Superior temporal gyrus (tissue), 1 donor: ENCODE results near the gene HPCAL1.
"Not testable (repeated sequence)": the region's sequence is repeated elsewhere in the genome, so short reads cannot be mapped to it uniquely, and the experiment has no call there.

Source experiments
- DNase-seq: peaks from one replicate; pipeline ENCODE4 v3.0.0-alpha.2; 2016; ENCODE audit errors: extremely low spot score

Gene HPCAL1

DNA sequence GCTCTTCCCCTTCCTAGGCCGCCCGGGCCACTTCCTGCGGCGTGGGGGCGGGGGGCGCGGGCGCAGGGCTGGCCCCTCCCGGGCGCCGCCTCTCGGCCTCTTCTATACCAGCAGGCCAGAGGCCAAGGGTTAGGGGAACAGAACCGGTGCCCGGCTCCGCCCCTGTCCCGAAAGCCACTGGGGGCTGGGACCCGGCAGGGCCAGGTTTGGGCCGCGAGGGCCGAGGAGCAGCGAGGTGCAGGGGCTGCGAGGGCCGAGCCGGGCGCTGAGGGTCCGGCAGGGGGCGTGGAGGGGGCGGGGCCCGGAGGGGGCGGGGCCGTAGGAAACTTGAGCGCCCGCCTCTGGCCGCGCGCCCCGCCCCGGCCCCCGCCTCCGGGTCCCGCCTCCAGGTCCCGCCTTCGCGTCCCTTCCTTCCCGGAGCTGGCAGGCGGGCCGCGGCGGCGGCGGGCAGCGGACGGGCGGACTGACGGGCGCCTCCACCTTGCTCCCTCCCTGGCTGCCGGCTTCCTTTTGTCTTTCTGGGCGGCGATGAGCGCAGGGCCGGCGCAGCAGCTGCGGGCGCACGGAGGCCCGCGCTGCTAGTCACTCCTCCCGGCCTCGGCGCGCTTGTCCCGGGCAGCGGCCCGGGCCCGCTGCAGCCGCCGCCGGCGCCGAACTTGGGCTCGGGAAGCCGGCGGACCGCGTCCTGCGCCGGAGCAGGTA, at the start of gene HPCAL1:
TSS of gene HPCAL1 (plus strand) at position 426 of the 702 bp plus-strand sequence. CDS start 116,854 bp downstream, outside the sequence.
- peak; percentile 77 for DNase-seq

DNA sequence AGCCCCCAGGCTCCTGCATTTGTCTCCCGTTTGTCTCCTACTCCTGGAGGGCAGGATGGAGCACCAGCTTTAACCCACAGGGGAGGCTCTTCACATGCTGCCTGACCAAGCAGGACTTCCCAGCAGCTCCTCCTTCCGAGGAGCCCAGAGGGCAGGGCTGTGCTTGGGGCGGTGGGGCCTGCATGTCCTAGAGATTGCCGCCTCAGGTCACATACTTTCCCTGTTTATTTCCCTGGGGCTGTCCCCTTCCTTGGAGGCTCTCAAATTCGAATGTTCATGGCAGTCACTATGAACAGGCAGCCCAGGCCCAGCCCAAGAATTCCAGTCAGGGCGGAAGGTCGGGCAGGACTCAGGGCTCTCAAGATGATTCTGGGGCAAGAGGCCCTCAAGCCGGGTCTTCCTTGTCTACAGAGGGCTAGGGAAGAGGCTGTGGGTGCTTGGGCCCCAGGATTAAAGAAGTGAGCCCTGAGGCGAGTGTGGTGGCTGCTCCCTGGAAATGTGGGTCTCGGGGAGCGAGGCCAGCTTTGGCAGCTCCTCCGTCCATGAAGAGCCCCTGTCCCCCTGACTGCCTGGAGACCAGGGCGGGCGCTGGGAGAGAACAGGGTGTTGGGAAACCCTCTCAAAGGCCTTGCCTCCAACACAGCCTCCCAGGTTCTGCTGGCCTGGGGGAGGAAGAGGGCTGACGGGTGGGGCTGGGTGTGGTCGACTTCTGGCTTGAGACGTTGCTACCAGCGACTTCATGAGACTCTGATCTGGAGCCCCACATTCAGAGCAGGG, 48.9 kb upstream of the HPCAL1 start:
- DNase-seq: no peak

DNA sequence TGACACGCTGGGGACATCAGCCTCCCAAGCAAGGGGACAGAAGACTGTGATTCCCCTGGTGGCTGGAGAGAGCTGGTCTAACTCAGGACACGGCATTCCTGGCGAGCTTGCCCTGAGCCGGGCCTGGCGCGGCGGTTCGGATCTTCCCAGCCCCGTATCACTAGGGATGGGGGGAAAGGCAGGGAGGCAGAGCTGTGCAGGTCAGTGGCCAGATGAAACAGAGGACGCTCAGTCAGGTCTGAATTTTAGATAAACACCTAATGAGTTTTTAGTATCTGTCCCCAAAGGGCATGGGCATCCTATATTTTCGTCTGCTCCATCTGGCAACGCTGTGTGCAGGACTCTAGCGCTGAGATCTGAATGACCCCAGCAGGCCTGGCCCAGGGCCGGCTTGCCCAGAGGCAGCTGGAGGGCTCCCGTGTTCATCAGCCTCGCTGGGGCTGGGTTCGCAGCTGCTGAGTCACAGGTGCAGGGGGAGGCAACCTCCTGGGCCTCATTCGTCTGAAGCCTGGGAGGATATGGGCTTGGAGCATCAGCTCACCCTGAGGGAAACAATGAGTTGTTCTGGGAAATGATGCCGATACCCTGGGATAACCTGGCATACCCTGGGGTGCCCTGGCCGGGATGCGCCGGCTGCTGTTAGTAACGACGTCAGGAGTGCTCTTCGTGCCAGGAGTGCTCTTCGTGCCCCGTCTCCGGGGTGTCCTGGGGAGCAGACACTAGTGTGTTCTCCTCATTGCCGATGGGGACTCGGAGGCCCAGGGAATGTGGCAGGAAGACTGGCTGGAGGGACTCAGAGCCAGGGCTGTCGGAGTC, 48.1 kb upstream of the HPCAL1 start:
- no peak for DNase-seq

GRCh38 chr2:10255189-10256030, 47.3 kb upstream of the HPCAL1 start:
- no peak for DNase-seq

GRCh38 chr2:10256031-10256514, 46.6 kb upstream of the HPCAL1 start:
- no peak for DNase-seq

DNA sequence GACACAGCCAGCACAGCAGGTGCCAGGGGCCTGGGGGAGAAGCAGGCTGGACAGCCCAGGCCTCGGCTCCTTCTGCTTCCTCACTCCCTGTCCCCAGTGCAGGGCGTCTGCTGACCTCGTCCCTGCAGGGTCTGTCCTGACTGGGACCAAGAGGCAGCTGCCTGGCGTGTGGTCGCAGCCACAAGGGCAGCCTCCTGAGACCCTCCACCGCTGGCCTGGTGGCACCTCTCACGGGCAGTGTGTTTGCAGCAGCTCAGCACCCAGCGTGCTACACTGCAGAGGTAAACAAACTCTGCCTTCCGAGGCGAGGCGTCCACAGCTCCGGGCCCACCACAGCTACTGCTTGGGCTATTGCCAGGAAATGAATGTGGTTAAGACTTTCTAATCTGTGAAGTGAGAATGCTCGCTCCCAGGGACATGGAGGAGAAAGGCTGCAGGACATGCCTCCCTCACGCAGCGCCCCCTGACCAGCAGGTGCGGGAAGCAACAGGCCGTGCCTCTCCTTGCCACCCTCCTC, 46.1 kb upstream of the HPCAL1 start:
- DNase-seq: no peak

GRCh38 chr2:10257036-10257435, 45.7 kb upstream of the HPCAL1 start:
- no peak for DNase-seq

DNA sequence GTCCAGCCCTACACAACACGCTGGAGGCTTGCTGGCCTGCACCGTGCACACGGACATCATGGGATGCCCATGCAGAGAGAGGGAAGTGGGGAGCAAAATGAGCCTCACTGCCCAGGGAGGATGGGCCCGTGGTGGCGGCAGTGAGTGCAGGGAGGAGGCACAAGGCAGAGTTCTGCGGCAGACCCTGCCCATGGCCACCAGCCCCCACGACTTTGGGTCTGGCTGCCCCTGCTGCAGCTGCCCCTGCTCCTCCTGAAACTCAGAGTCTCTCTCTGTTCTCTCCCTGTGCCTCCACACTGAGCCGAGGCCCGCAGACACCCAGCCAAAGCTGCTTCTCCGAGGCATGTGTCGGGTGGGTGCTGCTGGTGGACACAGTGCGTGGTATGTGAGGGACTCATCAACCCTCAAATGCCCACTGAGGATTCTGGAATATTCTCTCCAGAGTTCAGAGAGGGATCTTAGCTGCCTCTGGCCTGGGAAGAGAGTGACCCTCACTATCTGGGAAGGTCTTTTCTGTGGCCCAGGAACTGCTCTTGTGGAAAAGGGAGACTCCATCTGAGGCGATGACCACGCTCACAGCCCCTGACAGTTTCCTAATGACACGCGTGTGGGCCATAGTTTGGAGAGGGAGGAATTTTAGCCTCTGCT, 45.1 kb upstream of the HPCAL1 start:
- no peak for DNase-seq

DNA sequence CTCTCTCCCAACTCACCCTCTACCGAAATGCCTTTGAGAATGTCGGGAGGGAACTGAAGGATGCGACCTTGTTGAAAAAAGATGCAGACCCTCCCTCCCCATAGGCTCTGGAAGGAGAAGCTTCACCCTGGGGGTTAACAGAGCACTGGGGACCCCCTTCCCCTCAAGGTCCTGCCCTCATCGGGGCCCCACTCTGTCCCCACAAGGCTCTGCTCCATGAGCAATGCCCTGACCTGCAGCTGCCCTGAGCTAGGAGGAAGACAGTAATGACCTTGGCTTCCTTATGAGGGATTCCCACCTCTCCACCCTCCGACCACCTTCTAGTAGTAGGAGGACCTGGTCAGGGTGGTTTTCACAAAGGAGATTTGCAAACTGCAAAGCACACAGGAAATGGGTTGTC, 44.4 kb upstream of the HPCAL1 start:
- no peak for DNase-seq

DNA sequence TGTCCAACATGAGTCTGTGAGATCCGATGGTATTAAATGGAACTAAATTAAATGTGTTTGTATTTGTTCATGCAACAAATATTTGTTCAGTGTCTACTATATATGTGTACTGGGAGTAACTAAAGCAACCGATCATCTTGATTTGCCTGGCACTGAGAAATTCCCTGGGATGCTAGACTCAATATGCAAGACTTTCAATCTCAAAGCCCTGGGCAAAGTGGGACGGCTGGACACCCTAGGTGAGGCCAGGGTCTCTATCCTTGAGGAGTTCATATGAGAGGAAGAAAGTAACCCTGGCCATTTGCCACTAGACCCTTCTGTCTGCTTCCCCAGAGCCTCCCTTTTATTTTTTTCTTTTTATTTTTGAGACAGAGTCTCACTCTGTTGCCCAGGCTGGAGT, 44.0 kb upstream of the HPCAL1 start:
- no peak for DNase-seq

- no peak for DNase-seq
These were observed 42.6 kb upstream of the HPCAL1 start for GRCh38 chr2:10260130-10260529.

DNA sequence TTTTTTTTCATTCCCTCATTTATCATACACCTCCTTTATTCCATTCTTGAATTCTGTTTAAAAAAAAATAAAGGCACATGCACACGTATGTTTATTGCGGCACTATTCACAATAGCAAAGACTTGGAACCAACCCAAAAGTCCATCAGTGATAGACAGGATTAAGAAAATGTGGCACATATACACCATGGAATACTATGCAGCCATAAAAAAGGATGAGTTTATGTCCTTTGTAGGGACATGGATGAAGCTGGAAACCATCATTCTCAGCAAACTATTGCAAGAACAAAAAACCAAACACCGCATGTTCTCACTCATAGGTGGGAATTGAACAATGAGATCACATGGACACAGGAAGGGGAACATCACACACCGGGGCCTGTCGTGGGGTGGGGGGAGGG, 39.2 kb upstream of the HPCAL1 start:
- DNase-seq: not testable (repeated sequence)

DNA sequence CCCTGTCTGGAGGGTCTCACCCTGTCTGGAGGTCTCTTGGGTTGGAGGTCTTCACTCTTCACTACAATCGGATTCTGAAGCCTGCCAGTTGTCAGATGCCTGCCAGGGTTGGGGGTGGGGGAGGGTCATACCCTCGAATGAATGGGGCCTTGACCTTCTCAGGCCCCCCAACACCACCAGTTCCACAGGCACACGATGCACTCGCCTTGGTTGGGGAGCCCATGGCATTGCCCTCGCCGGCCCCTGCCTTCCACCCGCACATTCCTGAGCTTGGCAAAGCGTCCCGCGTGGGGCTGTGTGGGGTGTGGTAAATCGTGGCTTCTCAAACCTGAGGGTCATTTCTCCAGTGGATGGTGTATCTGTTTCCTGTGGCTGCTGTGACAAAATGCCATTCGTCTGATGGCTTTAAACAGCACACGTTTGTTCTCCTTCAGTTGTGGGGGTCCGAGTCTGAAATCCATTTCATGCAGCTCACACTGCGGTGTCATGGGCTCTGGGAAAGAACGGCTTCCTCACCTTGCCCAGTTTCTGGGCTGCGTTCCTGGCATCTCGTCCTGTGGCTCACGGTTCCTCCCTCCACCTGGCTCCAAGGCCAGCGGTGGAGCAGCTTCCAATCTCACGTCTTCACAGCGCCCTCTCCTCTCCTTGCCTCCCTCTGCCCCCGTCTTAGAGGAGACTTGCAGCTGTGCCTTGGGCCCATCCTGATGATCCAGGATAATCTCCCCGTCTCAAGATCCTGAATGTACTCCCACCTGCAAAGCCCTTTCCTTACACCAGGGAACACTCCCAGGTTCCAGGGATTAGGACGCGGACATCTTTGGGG, 38.0 kb upstream of the HPCAL1 start:
- no peak for DNase-seq

GRCh38 chr2:10265329-10266132, 37.2 kb upstream of the HPCAL1 start:
- DNase-seq: no peak

DNA sequence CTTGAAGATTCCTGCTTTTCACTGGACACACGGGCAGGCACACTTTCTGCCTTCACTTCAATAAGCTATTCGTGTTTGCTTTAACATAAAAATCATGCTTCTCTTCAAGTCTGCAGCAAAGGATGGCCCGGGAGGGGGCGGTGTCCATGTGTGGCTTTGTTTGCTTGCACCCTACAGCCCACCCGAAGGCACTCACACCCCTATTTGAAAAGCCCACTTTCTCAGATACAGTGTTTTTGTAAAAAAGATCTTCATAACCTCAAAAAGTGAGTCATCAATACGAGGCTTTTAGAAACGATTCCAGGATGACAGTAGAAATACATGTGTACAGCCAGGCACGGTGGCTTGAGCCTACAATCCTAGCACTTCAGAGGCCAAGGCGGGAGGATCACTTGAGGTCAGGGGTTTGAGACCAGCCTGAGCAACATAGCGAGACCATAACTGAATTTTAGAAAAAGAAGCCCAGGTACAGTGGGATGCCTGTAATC, 36.5 kb upstream of the HPCAL1 start:
- DNase-seq: no peak

DNA sequence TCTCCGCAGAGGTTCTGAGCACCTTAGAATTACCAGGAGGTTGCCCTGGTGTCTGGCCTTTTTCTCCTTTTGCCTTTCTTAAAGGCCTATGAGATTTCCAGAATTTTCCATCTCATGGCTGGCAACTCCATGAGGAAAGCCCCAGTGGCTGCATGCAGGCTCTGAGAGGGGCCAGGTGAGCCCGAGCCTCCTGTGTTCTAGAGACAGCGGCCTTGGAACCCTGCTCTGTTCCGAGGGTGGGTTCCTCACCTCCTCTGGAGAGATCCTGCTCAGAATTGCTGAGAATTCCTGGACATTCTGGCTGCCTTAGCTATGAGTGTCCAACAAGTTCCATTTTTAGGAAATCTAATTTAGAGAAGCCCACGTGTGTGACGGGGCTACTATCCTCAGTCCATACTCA, 35.7 kb upstream of the HPCAL1 start:
- DNase-seq: no peak

DNA sequence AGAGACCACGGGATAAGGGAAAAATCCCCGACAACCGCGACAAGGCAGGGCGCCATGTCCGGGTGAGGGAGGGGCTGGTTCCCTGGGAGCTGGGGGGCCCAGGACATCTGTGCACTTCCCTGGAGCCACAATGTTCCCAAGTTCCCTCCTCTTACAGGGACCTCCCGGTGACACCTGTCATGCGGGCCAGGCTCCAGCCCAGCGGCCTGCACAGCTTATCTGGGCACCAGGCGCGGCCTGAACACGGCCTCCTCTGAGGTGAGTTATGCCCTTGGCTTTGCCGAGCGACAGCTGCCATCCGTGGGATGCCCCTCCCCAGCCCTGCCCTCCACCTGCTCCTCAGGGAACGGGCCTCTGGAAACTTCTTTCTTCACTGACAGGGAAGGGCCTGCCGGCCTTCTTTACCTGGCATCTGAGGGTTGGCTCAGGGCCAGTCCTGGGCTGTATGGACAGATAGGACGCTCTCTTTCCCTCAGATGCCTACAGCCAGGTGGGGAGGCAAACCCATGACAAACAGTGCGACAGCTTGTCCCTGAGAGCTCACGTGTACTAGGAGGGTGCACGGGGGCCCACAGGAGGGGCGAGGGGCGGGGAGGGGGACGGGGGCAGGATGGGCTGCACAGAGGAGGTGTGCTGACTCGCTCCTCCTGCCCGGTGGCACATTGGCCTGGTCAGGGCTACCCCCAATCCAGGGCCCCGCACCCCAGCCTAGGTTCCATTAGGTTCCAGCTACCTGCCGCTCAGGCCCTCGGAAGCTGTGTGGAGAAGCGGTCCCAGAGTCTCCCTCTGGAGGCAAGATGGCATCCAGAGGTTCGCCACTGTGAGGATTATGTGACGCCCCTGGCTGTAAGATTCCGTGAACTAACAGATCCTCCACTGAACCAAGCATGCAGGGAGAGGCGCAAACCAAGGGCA, 34.9 kb upstream of the HPCAL1 start:
- DNase-seq: no peak

DNA sequence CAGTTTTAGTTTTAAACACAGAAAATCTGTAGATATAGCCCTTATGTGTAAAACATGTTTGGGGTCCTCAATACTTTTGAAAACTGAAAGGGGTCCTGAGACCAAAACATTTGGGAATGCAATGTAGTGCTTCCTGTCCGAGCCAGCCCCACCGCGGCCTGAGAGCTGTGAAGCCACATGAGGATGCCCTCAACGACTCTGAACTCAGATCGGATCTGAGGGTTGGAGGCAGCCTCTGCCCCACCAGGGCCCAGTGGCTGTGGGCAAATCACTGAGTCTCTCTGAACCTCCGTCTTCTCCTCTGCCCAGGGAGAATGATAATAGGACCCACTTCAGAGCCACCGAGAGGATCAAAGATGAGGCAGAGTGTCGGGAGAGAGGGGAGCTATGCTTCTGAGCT, 33.4 kb upstream of the HPCAL1 start:
- DNase-seq: no peak
